ENCODE results near the gene DFFA.

- TF ChIP-seq POLR2A (IDR thresholded peaks at IDR 0.05; ENCODE audit: low read depth), result no peak
- TF ChIP-seq, protein P1, sequence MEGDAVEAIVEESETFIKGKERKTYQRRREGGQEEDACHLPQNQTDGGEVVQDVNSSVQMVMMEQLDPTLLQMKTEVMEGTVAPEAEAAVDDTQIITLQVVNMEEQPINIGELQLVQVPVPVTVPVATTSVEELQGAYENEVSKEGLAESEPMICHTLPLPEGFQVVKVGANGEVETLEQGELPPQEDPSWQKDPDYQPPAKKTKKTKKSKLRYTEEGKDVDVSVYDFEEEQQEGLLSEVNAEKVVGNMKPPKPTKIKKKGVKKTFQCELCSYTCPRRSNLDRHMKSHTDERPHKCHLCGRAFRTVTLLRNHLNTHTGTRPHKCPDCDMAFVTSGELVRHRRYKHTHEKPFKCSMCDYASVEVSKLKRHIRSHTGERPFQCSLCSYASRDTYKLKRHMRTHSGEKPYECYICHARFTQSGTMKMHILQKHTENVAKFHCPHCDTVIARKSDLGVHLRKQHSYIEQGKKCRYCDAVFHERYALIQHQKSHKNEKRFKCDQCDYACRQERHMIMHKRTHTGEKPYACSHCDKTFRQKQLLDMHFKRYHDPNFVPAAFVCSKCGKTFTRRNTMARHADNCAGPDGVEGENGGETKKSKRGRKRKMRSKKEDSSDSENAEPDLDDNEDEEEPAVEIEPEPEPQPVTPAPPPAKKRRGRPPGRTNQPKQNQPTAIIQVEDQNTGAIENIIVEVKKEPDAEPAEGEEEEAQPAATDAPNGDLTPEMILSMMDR (IDR thresholded peaks at IDR 0.05), result no peak
These were observed 23.1 kb upstream of the DFFA start for GRCh38 chr1:10495475-10495817.
